ENCODE data around the gene TRAPPC2. TPM values are rescaled to one million over a fixed set of nuclear protein-coding genes. Genes with fewer than 3 reads are reported as not detected.
A peak's percentile ranks its signal among the peaks of the same experiment; 100 is the strongest.

Gene TRAPPC2
- total RNA-seq, 1 experiment from 2014 or later, result 11.4 TPM

DNA sequence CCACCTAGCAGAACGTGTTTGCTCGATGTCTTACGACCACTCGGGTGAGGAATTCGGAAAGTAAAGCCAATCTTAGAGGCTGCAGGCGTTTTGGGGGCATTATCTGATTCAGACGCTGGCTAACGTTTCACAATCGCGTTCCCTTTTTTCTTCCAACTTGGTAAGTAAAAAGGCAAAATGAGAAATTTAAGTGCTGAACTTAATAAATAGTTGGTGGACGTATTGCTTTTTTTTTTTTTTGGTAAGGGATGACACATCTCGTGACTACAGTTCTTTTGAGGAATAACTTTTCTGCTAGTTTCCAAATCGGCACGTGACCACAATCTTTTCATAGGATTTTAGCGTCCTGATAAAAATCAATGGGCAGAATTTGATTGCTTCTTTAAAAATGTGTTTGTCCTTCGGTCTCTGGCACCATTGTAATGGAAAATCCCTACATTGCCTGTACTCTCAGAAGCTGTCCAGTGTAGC lies 44.6 kb downstream of the TRAPPC2 start:
- H3K4me3 ChIP-seq (ENCODE audit: low read depth in 2 of 2, low read length in 2 of 2), result peak overlapping the region; percentile 69 to 84
- no peak for DNase-seq (ENCODE audit: low read depth, low spot score)
- BruUV-seq (replicated peaks), result TSS peak; percentile 77
- no peaks in the 10 kb centered on the region for H3K36me3 ChIP-seq (ENCODE audit: control insufficient read depth, insufficient read depth, low read length)
- in situ Hi-C loops (cut with HindIII; ENCODE audit: low pct_unique_long_range_greater_than_20kb, low sequenced_read_pairs) (no loop called here), intact Hi-C loops (cut with micrococcal nuclease; ENCODE audit: unreplicated experiment) (no loop called here)
- H3K27ac ChIP-seq (ENCODE audit: low read length), result peak overlapping the region; percentile 83
- H3K4me1 ChIP-seq (ENCODE audit: control insufficient read depth, insufficient read depth, low read length), result peaks cover 3% of the 10 kb centered on the region
- no peaks in the 10 kb centered on the region for H3K9me3 ChIP-seq (ENCODE audit: control insufficient read depth, insufficient read depth, low read depth, low read length)
- ChIA-PET POLR2A (no interaction called here), CTCF (no interaction called here)
- no peaks in the 10 kb centered on the region for H3K27me3 ChIP-seq (ENCODE audit: control insufficient read depth, insufficient read depth, low read length)
- no peak for ATAC-seq
- TF ChIP-seq, protein P1, sequence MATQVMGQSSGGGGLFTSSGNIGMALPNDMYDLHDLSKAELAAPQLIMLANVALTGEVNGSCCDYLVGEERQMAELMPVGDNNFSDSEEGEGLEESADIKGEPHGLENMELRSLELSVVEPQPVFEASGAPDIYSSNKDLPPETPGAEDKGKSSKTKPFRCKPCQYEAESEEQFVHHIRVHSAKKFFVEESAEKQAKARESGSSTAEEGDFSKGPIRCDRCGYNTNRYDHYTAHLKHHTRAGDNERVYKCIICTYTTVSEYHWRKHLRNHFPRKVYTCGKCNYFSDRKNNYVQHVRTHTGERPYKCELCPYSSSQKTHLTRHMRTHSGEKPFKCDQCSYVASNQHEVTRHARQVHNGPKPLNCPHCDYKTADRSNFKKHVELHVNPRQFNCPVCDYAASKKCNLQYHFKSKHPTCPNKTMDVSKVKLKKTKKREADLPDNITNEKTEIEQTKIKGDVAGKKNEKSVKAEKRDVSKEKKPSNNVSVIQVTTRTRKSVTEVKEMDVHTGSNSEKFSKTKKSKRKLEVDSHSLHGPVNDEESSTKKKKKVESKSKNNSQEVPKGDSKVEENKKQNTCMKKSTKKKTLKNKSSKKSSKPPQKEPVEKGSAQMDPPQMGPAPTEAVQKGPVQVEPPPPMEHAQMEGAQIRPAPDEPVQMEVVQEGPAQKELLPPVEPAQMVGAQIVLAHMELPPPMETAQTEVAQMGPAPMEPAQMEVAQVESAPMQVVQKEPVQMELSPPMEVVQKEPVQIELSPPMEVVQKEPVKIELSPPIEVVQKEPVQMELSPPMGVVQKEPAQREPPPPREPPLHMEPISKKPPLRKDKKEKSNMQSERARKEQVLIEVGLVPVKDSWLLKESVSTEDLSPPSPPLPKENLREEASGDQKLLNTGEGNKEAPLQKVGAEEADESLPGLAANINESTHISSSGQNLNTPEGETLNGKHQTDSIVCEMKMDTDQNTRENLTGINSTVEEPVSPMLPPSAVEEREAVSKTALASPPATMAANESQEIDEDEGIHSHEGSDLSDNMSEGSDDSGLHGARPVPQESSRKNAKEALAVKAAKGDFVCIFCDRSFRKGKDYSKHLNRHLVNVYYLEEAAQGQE (IDR thresholded peaks at IDR 0.05; ENCODE audit: insufficient read depth in 1 of 2, low read depth in 2 of 2, low read length in 1 of 2), result no peak
- TF ChIP-seq, protein P2, sequence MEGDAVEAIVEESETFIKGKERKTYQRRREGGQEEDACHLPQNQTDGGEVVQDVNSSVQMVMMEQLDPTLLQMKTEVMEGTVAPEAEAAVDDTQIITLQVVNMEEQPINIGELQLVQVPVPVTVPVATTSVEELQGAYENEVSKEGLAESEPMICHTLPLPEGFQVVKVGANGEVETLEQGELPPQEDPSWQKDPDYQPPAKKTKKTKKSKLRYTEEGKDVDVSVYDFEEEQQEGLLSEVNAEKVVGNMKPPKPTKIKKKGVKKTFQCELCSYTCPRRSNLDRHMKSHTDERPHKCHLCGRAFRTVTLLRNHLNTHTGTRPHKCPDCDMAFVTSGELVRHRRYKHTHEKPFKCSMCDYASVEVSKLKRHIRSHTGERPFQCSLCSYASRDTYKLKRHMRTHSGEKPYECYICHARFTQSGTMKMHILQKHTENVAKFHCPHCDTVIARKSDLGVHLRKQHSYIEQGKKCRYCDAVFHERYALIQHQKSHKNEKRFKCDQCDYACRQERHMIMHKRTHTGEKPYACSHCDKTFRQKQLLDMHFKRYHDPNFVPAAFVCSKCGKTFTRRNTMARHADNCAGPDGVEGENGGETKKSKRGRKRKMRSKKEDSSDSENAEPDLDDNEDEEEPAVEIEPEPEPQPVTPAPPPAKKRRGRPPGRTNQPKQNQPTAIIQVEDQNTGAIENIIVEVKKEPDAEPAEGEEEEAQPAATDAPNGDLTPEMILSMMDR (IDR thresholded peaks at IDR 0.05), result no peak
- no peak for TF ChIP-seq SIN3A (IDR thresholded peaks at IDR 0.05; ENCODE audit: borderline replicate concordance, insufficient read depth, low read depth, low read length)
- no peak for TF ChIP-seq TCF7L2 (IDR thresholded peaks at IDR 0.05; ENCODE audit: low read depth, low read length)
- no peak for TF ChIP-seq POLR2AphosphoS5 (IDR thresholded peaks at IDR 0.05; ENCODE audit: low read depth, low read length)

DNA sequence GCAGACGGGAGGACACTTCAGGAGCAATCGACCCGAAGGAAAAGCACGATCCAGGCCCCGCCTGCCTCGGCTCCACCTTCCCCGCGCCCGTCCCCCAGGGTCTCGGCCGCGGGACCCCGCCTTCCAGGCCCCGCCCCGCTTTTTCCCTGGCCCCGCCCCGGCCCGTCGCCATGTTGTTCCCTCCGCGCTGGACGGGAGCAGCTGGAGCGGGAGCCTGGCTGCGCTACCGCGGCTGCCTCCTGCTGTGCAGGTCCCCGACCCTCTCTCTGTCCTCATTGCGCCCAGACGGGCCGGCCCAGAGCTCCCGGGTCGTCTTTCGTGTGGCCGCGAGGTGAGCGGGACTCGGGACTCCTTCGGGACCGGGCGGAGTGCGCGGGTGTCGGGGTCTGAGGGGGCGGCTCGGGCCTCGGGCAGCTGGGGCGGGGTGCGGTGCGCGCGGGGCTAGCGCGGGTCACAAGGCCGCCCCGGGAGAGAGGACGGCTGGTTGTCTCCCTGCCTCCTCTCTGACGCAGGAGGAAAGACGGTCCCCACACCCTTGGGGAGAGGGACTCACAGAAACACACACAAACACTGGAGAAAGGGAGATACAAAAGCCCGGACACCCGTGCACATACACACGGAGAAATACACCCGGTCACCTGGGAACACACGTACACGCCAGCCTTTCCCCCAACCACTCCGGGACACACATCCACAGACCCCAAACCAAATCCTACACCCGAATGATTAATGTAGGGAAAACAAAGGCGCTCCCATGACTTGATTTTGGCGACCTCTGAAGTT lies 45.3 kb downstream of the TRAPPC2 start, which contains the start of gene RAB9A:
Gene RAB9A, plus strand, starts transcription at position 171 of the 783 bp plus-strand sequence. CDS start 19,619 bp downstream, outside the sequence.
- no TSS peak for BruUV-seq (replicated peaks)
- POLR2A ChIA-PET, result no interaction called here
- intact Hi-C loops (cut with micrococcal nuclease; ENCODE audit: unreplicated experiment), result no loop called here

More for the DNA sequence above, 45.3 kb downstream of the TRAPPC2 start, which contains the start of gene RAB9A:
- in situ Hi-C loops (cut with HindIII; ENCODE audit: low pct_unique_long_range_greater_than_20kb, low sequenced_read_pairs), result no loop called here
- ATAC-seq, result peak; percentile 97
- Histone ChIP-seq H3K36me3 (ENCODE audit: control insufficient read depth, insufficient read depth, low read length) (no peaks in the 10 kb centered on the region), H3K9me3 (ENCODE audit: control insufficient read depth, insufficient read depth, low read depth, low read length) (no peaks in the 10 kb centered on the region), H3K27ac (ENCODE audit: low read length) (peak within 1 kb of the TSS; percentile 83), H3K27me3 (ENCODE audit: control insufficient read depth, insufficient read depth, low read length) (no peaks in the 10 kb centered on the region), H3K4me1 (ENCODE audit: control insufficient read depth, insufficient read depth, low read length) (peaks cover 2% of the 10 kb centered on the region), H3K4me3 (ENCODE audit: low read depth in 2 of 2, low read length in 2 of 2) (peak within 1 kb of the TSS; percentile 69 to 84)
- CTCF ChIA-PET, result interaction anchor here (0.8 kb wide), 1 partner anchor 10 kb away, joined by 6 read pairs; no protein-coding TSS in a partner anchor
- no peak for TF ChIP-seq SIN3A (IDR thresholded peaks at IDR 0.05; ENCODE audit: borderline replicate concordance, insufficient read depth, low read depth, low read length)
- TF ChIP-seq, protein P2 (IDR thresholded peaks at IDR 0.05), result no peak
- peak; percentile 69; the same call in 1 of the 2 replicates for TF ChIP-seq POLR2AphosphoS5 (IDR thresholded peaks at IDR 0.05; ENCODE audit: low read depth, low read length)
- TF ChIP-seq TCF7L2 (IDR thresholded peaks at IDR 0.05; ENCODE audit: low read depth, low read length), result no peak
- DNase-seq (ENCODE audit: low read depth, low spot score), result no peak

Data from Panc1 (cell line).